HG03432 (cell line): ENCODE results near the gene GPATCH2.

ENCODE experiments used
- ATAC-seq: cut with Tn5 transposase; IDR thresholded peaks from one replicate; pipeline ENCODE4 v1.9.1; 2021; ENCODE audit warnings: mild to moderate bottlenecking, moderate library complexity; ENCODE audit not compliant: unreplicated experiment

The GPATCH2 gene

GRCh38 chr1:217630711-217631591, at the start of gene GPATCH2, which contains the start of gene SPATA17:
GPATCH2 (minus strand) TSS chr1:217631090; CDS start chr1:217630971, 119 bp downstream.
SPATA17 (plus strand) TSS chr1:217631344; CDS start chr1:217631379, 35 bp downstream.
- ATAC-seq, result peak; percentile 99

GRCh38 chr1:217674028-217674729, 43.3 kb upstream of the GPATCH2 start:
- no peak for ATAC-seq

GRCh38 chr1:217673387-217673786, 42.5 kb upstream of the GPATCH2 start:
- peak; percentile 47 for ATAC-seq

GRCh38 chr1:217668351-217668940, 37.6 kb upstream of the GPATCH2 start:
- no peak for ATAC-seq

GRCh38 chr1:217661407-217661806, 30.5 kb upstream of the GPATCH2 start:
- no peak for ATAC-seq

- ATAC-seq, result peak; percentile 75
Measured at GRCh38 chr1:217660353-217661062, 29.6 kb upstream of the GPATCH2 start.

GRCh38 chr1:217650674-217651073, 19.8 kb upstream of the GPATCH2 start:
- ATAC-seq, result no peak

GRCh38 chr1:217647791-217648190, 16.9 kb upstream of the GPATCH2 start:
- ATAC-seq, result no peak

GRCh38 chr1:217642455-217642854, 11.6 kb upstream of the GPATCH2 start:
- no peak for ATAC-seq

GRCh38 chr1:217627431-217627830, 3.5 kb downstream of the GPATCH2 start:
- no peak for ATAC-seq

- ATAC-seq, result no peak
Measured at GRCh38 chr1:217626321-217626720, 4.6 kb downstream of the GPATCH2 start.

GRCh38 chr1:217622042-217622441, 8.8 kb downstream of the GPATCH2 start:
- peak; percentile 29 for ATAC-seq

- ATAC-seq, result peak; percentile 100
Measured at GRCh38 chr1:217620814-217621213, 10.1 kb downstream of the GPATCH2 start.

GRCh38 chr1:217617126-217617525, 13.8 kb downstream of the GPATCH2 start:
- ATAC-seq, result no peak

- ATAC-seq, result no peak
Measured at GRCh38 chr1:217614200-217614712, 16.6 kb downstream of the GPATCH2 start.

- ATAC-seq, result no peak
Measured at GRCh38 chr1:217605390-217605789, 25.5 kb downstream of the GPATCH2 start.

- ATAC-seq, result no peak
Measured at GRCh38 chr1:217602380-217602779, 28.5 kb downstream of the GPATCH2 start.

GRCh38 chr1:217599154-217599553, 31.7 kb downstream of the GPATCH2 start:
- ATAC-seq, result no peak

- ATAC-seq, result no peak
Measured at GRCh38 chr1:217590598-217590997, 40.3 kb downstream of the GPATCH2 start.

- ATAC-seq, result no peak
Measured at GRCh38 chr1:217586586-217586985, 44.3 kb downstream of the GPATCH2 start.

GRCh38 chr1:217585577-217585976, 45.3 kb downstream of the GPATCH2 start:
- no peak for ATAC-seq
